HG03460 (cell line): Measurements from ENCODE around the gene HMGCLL1.

Experiments
- ATAC-seq: cut with Tn5 transposase; IDR thresholded peaks from one replicate; pipeline ENCODE4 v1.9.1; 2021; ENCODE audit not compliant: unreplicated experiment

HMGCLL1 gene

GRCh38 chr6:55578537-55579363, at the start of gene HMGCLL1:
Gene HMGCLL1 (minus strand): TSS chr6:55579192. CDS start chr6:55579055, 137 bp downstream.
- no peak for ATAC-seq

GRCh38 chr6:55621993-55622392, 43.0 kb upstream of the HMGCLL1 start:
- no peak for ATAC-seq

GRCh38 chr6:55621244-55621643, 42.3 kb upstream of the HMGCLL1 start:
- ATAC-seq: no peak

GRCh38 chr6:55617272-55617671, 38.3 kb upstream of the HMGCLL1 start:
- ATAC-seq: no peak

GRCh38 chr6:55604021-55604420, 25.0 kb upstream of the HMGCLL1 start:
- no peak for ATAC-seq

GRCh38 chr6:55601120-55601519, 22.1 kb upstream of the HMGCLL1 start:
- ATAC-seq: no peak

- ATAC-seq: no peak
Measured at GRCh38 chr6:55594442-55594841, 15.4 kb upstream of the HMGCLL1 start.

GRCh38 chr6:55584654-55585354, 5.8 kb upstream of the HMGCLL1 start:
- no peak for ATAC-seq

GRCh38 chr6:55576811-55577210, 2.2 kb downstream of the HMGCLL1 start:
- ATAC-seq: no peak

- ATAC-seq: no peak
Measured at GRCh38 chr6:55574556-55574955, 4.4 kb downstream of the HMGCLL1 start.

GRCh38 chr6:55569638-55570037, 9.4 kb downstream of the HMGCLL1 start:
- no peak for ATAC-seq

GRCh38 chr6:55568808-55569439, 10.1 kb downstream of the HMGCLL1 start:
- ATAC-seq: no peak

GRCh38 chr6:55567558-55567957, 11.4 kb downstream of the HMGCLL1 start:
- no peak for ATAC-seq

- no peak for ATAC-seq
Measured at GRCh38 chr6:55566036-55566710, 12.8 kb downstream of the HMGCLL1 start.

GRCh38 chr6:55562318-55562717, 16.7 kb downstream of the HMGCLL1 start:
- no peak for ATAC-seq

GRCh38 chr6:55560290-55560885, 18.6 kb downstream of the HMGCLL1 start:
- no peak for ATAC-seq

GRCh38 chr6:55557146-55557545, 21.8 kb downstream of the HMGCLL1 start:
- no peak for ATAC-seq

GRCh38 chr6:55545791-55546190, 33.2 kb downstream of the HMGCLL1 start:
- ATAC-seq: no peak

GRCh38 chr6:55543633-55544309, 35.2 kb downstream of the HMGCLL1 start:
- ATAC-seq: no peak

GRCh38 chr6:55541024-55541423, 38.0 kb downstream of the HMGCLL1 start:
- no peak for ATAC-seq
